Uterus (tissue), 4 donors: ENCODE results near the gene MT1F. TPM values are rescaled to one million over a fixed set of nuclear protein-coding genes. Genes with fewer than 3 reads are reported as not detected.

Source experiments
- DNase-seq, 2 donors: peaks; one replicate each; pipeline ENCODE4 v3.0.0-alpha.2; 2019 to 2020
- H3K27ac ChIP-seq, 2 donors: fragments of 200-600 bp; sonication (generic); 1 replicate in 1 of 2; 2 replicates in 1 of 2; pipeline ENCODE4 v1.5.1; 2016 to 2018
- H3K27me3 ChIP-seq, 2 donors: fragments of 200-600 bp; sonication (generic); one replicate each; pipeline ENCODE4 v1.5.1; 2018 to 2019; ENCODE audit warnings: control low read depth in 1 of 2
- H3K36me3 ChIP-seq, 2 donors: fragments of 200-600 bp; sonication (generic); one replicate each; pipeline ENCODE4 v1.5.1; 2019; ENCODE audit warnings: control low read depth in 1 of 2
- H3K4me1 ChIP-seq, 2 donors: fragments of 200-600 bp; sonication (generic); one replicate each; pipeline ENCODE4 v1.5.1; 2018 to 2019; ENCODE audit warnings: control low read depth in 1 of 2
- H3K4me3 ChIP-seq, 2 donors: fragments of 200-600 bp; sonication (generic); 1 replicate in 1 of 2; 2 replicates in 1 of 2; pipeline ENCODE4 v1.5.1; 2018 to 2019; ENCODE audit warnings: mild to moderate bottlenecking in 1 of 2
- H3K9me3 ChIP-seq, 2 donors: fragments of 200-600 bp; sonication (generic); one replicate each; pipeline ENCODE4 v1.5.1; 2019; ENCODE audit warnings: control low read depth in 1 of 2
- CTCF ChIP-seq, 4 experiments: fragments of 200-600 bp in 2 of 4; fragments of 450-650 bp in 2 of 4; sonication (generic) in 2 of 4; IDR thresholded peaks; one replicate each; pipeline ENCODE4 v1.5.1; 2016 to 2019; ENCODE audit warnings: antibody characterized with exemption in 4 of 4, mild to moderate bottlenecking in 2 of 4, moderate library complexity in 1 of 4
- POLR2A ChIP-seq, 2 donors: fragments of 450-650 bp; IDR thresholded peaks; one replicate each; pipeline ENCODE4 v1.6.1; 2016; ENCODE audit warnings: antibody characterized with exemption in 2 of 2, mild to moderate bottlenecking in 1 of 2, moderate library complexity in 1 of 2
- intact Hi-C: fragments of 100-400 bp; cut with DNase I; formaldehyde crosslinking; loops from one replicate; pipeline ENCODE4 v1.15.1; 2023; ENCODE audit warnings: low total_unique reads
- total RNA-seq, 4 donors: library from RNA; depleted of rRNA in 3 of 4; stranded (reverse); fragments of >200 nt in 3 of 4; gene quantifications; one replicate each; pipeline versions ENCODE4 v1.1.0 to v1.2.4, GENCODE V29; 2014 to 2023
- donor health status: DM: yes; HTN: yes; CAD: no.

The MT1F gene
- total RNA-seq, 4 donors from 2014 or later = 2.1 TPM; not detected in 3

DNA sequence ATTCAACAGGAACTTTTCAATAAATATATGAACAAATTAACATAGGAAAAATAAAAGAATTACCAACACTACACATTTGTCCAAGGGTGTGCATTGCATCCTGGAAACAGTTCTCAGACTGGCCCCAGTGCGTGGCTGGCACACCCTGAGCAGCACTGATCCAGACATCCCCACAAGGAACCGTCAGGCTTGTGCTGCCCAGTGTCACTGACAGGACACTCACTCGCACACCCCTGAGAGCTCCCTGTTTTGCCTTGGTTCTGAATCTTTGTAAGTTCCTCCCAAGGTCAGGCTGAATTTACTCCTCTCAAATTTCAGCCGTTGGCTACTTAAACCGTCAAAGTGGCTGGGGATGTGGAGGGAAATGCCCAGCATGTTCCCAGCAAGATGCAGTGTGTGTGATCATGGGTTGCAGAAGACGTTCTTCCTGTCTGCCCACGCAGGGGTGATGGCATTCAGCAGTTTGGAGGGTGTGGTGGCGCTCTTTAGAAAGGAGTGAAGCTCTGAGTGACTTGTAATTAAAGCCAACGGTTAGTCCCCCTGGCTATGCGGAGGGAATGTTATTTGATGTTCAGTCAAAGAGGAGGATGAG, 47.6 kb upstream of the MT1F start:
- H3K27ac ChIP-seq = peak overlapping the region; percentile 95 to 97
- H3K9me3 ChIP-seq = no peaks in the 10 kb centered on the region
- peaks cover 7 to 14% of the 10 kb centered on the region in 2 donors for H3K4me1 ChIP-seq
- peak overlapping the region; percentile 49 to 58 for H3K4me3 ChIP-seq
- peak; percentile 40 to 47 for DNase-seq
- TF ChIP-seq CTCF (IDR thresholded peaks at IDR 0.05) (no peak), POLR2A (IDR thresholded peaks at IDR 0.05) (no peak)
- H3K36me3 ChIP-seq = no peaks in the 10 kb centered on the region
- intact Hi-C loops = no loop called here
- H3K27me3 ChIP-seq = no peaks in the 10 kb centered on the region

- no peaks in the 10 kb centered on the region for H3K36me3 ChIP-seq
- no peaks in the 10 kb centered on the region for H3K9me3 ChIP-seq
- H3K27me3 ChIP-seq = no peaks in the 10 kb centered on the region
- intact Hi-C loops = no loop called here
- peaks cover 7 to 14% of the 10 kb centered on the region in 2 donors for H3K4me1 ChIP-seq
- TF ChIP-seq POLR2A (IDR thresholded peaks at IDR 0.05) (no peak), CTCF (IDR thresholded peaks at IDR 0.05) (no peak)
- peak overlapping the region; percentile 95 to 97 for H3K27ac ChIP-seq
- DNase-seq = no peak
- no peak overlapping the region for H3K4me3 ChIP-seq
These were observed 47.1 kb upstream of the MT1F start for GRCh38 chr16:56610609-56611111.

- Histone ChIP-seq H3K9me3 (no peaks in the 10 kb centered on the region), H3K27ac (peak overlapping the region; percentile 95 to 97), H3K4me3 (no peak overlapping the region), H3K4me1 (peaks cover 2 to 14% of the 10 kb centered on the region in 2 donors), H3K36me3 (no peaks in the 10 kb centered on the region), H3K27me3 (no peaks in the 10 kb centered on the region)
- TF ChIP-seq POLR2A (IDR thresholded peaks at IDR 0.05) (no peak), CTCF (IDR thresholded peaks at IDR 0.05) (no peak)
- DNase-seq = peak; percentile 46 to 48
- intact Hi-C loops = no loop called here
These were observed 46.4 kb upstream of the MT1F start for GRCh38 chr16:56611281-56611833.

GRCh38 chr16:56613706-56614105, 44.1 kb upstream of the MT1F start:
- Histone ChIP-seq H3K27ac (no peak overlapping the region), H3K27me3 (no peaks in the 10 kb centered on the region), H3K4me3 (no peak overlapping the region), H3K9me3 (no peaks in the 10 kb centered on the region), H3K4me1 (peaks cover 6 to 7% of the 10 kb centered on the region in 2 donors), H3K36me3 (no peaks in the 10 kb centered on the region)
- DNase-seq = no peak
- TF ChIP-seq CTCF (IDR thresholded peaks at IDR 0.05) (no peak), POLR2A (IDR thresholded peaks at IDR 0.05) (no peak)
- intact Hi-C loops = no loop called here

- TF ChIP-seq POLR2A (IDR thresholded peaks at IDR 0.05) = no peak
- TF ChIP-seq CTCF (IDR thresholded peaks at IDR 0.05) = no peak
- no peaks in the 10 kb centered on the region for H3K27me3 ChIP-seq
- intact Hi-C loops = no loop called here
- no peak overlapping the region for H3K4me3 ChIP-seq
- no peaks in the 10 kb centered on the region for H3K9me3 ChIP-seq
- H3K36me3 ChIP-seq = no peaks in the 10 kb centered on the region
- no peak overlapping the region for H3K27ac ChIP-seq
- peaks cover 6 to 7% of the 10 kb centered on the region in 2 donors for H3K4me1 ChIP-seq
- DNase-seq = no peak
These were observed 43.2 kb upstream of the MT1F start for GRCh38 chr16:56614549-56614991.
